CD4-positive, alpha-beta T cell treated with Interleukin-21 for 1 hour (primary cell): ENCODE measurements around the gene TEX13C.
"Not testable (repeated sequence)": the region's sequence is repeated elsewhere in the genome, so short reads cannot be mapped to it uniquely, and the experiment has no call there.

Experiments used
- DNase-seq: peaks from one replicate; pipeline ENCODE4 v3.0.0-alpha.2; 2020

TEX13C gene

DNA sequence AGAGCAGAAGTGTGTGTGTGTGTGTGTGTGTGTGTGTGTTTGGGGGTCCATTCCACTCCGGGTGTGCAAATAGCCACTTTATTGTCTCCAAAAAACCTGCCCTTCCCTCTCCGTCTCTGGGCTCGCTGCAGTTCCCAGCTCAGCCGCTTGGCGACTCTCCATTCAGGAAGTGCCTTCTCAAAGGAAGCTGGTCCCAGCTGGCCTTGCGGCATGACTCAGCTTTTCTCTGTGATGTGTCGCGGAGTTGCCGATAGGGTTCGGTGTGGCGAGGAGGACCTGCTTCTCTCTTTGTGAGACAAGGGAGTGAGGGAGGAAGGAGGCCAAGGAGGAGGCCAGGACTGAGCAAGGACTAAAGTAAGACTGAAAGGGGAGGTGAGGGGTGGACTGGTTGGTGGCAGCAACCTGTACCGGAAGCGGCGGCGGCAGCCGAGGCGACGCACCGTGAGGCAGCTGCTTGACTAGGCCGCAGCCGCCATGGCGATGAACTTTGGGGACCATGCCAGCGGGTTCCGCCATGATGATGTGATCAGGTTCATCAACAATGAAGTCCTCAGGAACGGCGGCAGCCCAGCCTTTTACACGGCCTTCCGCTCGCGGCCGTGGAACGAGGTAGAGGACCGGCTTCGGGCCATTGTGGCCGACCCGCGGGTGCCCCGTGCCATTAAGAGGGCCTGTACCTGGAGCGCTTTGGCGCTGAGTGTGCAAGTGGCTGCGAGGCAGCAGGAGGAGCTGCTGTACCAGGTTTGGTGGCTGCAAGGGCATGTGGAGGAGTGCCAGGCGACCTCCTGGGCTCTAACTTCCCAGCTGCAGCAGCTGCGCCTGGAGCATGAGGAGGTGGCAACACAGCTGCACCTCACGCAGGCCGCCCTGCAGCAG lies at the start of gene TEX13C:
Gene TEX13C, plus strand, starts transcription at position 226 of the 876 bp plus-strand sequence. Its CDS starts 249 bp downstream, at position 475.
- DNase-seq: no peak

DNA sequence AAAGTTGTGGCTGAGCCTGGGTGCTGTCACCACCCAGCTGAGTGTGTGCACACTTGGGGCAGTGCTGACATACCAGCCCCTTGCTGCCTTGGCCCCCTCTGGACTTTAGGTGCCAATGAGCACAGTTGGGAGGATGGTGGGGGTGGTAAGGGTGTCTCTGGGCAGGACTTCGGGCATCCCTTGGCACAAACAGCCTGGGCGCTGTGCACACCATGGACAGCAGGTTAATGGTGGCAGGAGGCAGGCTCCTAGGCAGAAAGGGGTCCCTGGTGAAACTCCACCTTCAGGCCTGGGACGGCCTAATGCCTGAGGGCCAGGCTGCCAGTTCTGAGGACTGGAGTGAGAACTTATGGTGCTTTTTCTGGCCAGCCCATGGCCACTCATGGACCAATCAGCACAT lies 32.4 kb upstream of the TEX13C start:
- DNase-seq: no peak

DNA sequence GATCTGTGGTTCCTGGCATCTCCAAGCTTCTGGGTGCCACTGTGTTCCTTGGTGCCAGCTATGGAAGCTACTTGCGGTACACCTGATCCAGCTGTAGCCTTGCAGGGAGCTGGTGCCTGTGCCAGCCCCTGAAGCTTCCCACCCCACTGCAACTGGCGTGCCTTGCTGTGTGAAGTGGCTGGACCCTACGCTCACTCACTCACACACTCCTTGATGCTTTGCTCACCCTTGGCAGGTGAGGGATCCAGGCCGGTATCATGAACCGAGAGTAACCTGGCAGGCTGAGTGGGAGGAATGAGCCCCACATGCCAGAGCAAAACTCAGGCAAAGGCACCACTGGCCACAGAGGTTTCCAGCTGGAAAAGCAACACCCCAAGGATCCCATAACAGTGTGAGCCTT lies 31.3 kb upstream of the TEX13C start:
- no peak for DNase-seq

DNA sequence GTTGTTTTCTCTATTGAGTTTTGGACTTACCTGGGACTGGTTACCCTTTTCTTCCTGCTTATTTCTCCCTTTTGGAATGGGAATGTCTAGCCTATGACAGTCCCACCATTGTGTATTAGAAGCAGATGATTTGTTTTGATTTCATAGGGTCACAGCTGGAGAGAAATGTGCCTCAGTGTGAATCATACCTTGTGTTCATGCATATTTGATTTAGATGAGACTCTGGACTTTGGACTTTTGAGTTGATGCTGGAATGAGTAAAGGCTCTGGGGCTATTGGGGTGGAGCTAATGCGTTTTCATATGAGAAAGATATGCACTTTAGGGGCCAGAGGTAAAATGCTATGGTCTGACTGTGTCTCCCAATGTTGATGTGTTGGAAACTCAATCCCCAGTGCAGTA lies 30.5 kb upstream of the TEX13C start:
- no peak for DNase-seq

DNA sequence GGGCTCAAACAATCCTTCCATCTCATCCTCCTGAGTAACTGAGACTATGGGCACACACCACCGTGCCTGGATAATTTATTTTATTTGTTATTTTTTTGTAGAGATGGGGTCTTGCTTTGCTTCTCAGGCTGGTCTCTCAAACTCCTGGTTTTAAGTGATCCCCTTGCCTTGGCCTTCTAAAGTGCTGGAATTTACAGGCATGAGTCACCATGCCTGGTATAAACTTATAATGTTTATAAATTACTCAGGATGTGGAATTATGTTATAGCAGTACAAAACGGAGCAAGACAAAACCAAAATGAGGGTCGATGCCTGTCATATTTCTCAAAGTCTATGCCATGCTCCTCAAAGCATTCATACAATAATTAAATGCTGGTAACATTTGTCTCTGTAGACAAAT lies 29.8 kb upstream of the TEX13C start:
- no peak for DNase-seq

DNA sequence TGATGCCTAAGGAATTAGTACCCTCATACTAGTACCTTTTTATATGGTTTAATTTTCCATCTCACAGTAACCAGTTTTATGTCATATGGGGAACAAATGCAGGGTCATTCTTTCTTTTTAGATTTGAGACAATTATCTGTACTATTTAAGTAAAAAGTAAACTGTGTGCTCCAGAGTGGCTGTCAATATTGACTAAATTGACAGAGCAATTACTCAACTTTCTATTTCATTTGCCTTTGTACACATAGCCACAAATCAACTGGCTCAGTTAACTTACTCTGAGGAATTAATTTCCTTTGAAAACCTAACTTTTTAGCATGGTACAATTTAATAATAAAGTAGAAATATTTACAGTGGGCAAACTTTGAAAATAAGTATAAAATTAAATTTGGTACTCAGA lies 28.5 kb upstream of the TEX13C start:
- DNase-seq: no peak

DNA sequence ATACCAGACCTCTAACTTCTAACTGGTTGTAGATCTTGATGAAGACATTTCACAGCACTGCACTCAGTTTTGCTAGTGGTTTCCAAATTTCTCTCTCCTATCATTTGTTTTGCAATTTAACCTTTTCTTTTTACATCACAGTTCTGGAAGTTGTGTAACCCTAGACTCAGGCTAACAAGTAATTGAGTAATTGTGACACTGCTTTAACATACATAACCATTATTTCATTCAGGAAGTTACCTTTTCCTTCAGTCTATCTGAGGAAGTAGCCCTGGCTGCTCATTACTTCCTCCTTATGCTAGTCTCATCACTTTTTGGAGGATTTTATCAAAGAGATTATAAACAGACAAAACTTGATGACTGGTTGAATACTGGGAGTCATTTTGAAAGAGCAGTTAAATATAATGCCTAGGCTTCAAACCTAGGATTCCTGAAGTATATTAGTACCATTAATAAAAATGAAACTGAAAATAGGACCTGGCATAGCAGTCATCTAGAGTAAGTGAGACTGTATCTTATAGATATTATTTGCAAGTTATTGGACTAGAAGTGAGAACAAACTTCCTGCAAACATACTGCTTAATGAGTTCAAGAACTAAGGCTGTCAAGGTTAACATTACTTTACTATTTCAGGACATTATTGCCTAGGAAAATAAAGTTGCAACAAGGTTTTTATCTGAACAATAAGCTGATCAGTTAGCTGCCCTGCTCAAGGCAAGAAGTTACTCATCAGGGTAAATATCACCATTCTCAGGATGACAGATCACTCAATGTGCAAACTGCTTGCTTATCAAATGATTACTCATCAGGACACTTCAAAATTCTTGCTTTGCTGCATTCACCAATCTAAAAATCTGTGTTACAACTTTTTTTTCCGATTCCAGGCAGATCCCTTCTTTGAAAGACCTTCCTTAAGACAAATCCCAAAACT lies 25.6 kb upstream of the TEX13C start:
- no peak for DNase-seq

DNA sequence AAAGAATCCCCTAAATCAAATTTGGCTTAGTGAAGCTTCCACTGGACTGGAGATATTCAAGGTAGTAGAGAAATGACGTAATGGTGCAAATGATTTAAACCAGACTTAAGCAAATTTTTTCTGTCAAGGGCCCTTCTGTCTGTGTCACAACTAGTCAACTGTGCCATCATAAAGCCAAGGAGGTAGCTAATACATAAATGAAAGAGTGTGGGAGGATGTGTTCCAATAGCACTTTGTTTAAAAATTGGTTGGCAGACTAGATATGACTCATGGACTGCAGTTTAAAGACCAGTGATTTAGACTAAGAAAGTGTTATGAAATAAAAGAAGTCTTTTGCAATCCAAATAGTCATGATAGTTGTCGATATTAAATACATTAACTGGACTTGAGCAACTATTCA lies 24.3 kb upstream of the TEX13C start:
- no peak for DNase-seq

DNA sequence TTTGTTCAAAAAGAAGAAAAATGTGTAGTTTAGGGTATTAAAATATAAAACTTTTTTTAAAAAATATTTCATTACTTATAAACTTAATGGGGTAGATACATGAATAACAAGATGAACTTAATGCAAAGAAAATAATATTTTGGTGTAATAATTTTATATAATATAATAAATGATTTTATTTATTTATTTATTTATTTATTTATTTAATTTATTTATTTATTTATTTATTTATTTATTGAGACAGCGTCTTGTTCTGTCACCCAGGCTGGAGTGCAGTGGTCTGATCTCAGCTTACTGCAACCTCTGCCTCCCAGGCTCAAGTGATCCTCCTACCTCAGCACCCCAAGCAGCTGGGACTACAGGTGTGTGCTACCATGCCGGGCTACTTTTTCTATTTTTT lies 20.8 kb upstream of the TEX13C start:
- no peak for DNase-seq

DNA sequence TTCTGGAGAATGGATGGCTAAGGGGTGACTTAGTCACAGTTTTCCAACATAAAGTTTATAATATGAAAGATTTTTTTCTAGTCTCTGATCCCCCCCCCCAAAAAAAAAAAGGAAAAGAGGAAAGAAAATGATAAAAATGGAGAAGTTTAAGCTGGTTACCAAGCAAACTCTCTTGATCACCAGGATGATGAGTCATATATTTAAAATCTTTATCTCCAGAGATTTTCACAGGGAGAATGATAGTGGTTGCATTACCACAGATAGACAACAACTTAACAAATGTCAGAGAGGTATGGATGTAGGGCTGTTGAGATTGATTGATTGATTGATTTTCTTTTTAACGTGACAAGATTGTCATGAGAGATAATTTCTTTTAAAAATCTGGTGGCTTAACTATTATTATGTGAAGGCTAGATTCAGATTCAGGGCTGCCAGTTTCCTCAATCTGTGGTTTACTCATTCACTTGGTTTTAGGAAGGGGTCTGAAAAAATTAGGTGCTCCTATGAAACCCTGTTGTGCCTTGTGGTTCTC lies 13.3 kb upstream of the TEX13C start:
- DNase-seq: no peak

DNA sequence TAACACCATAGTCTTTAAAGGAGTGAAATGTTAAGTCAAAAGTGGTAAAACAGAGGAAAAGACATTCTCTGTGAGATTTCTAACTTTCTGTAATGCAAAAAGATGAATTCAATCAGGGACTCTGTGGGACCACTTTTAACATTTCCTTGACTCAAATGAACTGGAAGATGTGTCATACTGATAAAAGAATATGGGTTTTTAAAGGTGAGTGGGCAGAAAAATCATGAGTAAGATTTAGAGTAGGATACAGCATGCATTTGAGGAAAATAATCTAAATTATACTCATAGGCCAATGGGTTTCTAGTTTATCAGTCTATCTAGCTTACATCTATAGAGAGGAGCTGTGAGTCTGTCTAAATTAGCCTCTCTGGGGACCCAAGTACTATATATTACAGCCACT lies 11.0 kb upstream of the TEX13C start:
- DNase-seq: no peak

DNA sequence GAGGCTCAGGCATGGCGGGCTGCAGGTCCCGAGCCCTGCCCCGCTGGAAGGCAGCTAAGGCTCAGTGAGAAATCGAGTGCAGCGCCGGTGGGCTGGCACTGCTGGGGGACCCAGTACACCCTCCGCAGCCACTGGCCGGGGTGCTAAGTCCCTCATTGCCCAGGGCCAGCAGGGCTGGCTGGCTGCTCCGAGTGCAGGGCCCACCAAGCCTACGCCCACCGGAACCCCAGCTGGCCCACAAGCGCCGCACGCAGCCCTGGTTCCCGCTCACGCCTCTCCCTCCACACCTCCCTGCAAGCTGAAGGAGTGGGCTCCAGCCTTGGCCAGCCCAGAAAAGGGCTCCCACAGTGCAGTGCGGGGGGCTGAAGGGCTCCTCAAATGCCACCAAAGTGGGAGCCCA lies 505 bp upstream of the TEX13C start:
- DNase-seq: not testable (repeated sequence)

DNA sequence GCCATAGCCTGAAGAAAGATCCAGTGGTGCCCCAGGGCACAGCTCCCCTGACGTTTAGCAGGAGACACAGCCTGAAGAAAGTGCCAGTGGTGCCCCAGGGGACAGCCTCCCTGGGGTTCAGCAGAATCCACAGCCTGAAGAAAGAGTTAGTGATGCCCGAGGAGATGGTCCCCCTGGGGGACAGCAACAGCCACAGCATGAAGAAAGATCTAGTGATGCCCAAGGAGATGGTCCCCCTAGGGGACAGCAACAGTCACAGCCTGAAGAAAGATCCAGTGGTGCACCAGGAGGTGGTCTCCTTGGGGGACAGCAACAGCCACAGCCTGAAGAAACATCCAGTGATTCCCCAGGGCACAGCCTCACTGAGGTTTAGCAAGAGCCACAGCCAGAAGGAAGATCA lies 2.8 kb downstream of the TEX13C start:
- DNase-seq: no peak

DNA sequence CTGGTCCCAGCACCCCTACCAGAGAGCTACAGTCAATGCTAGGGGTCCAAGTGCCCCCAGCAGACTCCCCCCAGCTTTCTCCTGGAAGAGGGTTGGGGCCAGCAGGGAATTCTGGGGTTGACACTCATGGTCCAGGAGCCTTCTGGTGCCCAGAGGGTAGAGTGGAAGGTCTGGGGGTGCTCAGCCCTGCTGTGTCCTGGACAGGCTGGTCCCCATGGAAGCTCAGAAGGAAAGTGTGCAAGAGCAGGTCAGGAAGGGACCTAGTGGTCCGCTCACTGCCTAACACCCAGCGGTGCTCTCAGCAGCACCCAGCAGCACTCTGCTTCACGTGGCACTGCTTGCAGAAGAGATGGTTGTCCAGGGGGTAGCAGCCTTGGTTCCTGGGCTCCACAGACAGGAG lies 6.9 kb downstream of the TEX13C start:
- DNase-seq: no peak

DNA sequence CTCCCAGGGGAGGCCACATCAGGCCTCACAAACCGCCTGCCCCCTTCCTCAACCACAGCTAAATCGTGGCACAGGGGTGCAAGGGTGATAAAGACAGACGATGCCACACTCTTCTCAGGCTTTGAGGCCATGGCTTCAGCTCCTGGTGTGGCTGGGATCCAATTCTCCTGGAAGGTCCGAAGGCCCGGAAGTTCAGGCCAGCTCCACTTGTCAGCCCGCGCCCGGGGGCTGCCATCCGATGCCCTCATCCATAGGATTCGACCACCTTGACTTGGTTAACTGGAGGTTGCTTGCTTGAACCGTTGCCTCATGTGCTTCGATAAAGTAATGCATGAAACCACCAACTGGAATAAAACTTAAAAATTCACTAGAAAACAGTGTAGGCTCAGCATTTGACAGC lies 8.2 kb downstream of the TEX13C start:
- no peak for DNase-seq

DNA sequence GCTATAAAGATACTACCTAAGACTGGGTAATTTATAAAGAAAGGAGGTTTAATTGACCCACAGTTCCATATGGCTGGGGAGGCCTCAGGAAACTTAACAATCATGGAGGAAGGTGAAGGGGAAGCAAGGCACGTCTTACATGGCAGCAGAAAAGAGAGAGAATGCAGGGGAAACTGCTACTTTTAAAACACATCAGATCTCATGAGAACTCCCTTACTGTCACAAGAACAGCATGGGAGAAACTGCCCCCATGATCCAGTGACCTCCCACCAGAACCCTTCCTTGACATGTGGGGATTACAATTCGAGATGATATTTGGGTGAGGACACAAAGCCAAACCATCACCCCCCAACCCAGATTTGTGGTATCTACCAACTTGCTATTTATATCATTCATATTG lies 13.9 kb downstream of the TEX13C start:
- DNase-seq: no peak

DNA sequence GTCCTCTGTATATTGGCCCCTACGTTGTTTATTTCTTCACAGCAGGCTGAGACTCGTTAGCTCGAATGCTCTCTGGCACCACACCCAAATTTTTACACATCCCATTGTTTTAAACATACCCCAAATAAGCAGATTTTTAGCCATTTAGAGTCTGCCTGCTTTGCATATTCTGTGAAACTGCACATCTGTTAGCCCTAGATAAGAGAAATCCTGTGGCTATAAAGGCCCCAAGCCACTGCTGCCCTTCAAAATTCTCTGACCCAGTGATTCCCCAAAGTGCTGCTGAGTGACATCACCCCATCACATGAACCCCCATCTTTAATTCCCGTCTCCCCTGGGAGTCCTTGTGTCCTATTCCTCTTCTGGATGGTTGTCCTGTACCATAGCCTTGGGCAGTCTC lies 20.8 kb downstream of the TEX13C start:
- DNase-seq: no peak

DNA sequence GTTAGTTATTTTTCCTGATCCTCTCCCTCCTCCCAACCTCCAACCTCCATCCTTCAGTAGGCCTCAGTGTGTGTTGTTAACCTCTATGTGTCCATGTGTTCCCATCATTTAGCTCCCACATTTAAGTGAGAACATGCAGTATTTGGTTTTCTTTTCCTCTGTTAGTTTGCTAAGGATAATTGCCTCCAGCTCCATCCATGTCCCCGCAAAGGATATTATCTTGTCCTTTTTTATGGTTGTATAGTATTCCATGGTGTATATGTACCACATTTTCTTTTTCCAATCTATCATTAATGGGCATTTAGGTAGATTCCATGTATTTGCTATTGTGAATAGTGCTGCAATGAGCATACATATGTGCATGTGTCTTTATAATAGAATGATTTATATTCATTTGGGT lies 54.5 kb downstream of the TEX13C start:
- DNase-seq: no peak
